HG03442 (cell line): ENCODE data around the gene NCBP3.

ENCODE experiments used
- ATAC-seq: cut with Tn5 transposase; IDR thresholded peaks from one replicate; pipeline ENCODE4 v1.9.1; 2021; ENCODE audit warnings: mild to moderate bottlenecking, moderate library complexity; ENCODE audit not compliant: unreplicated experiment

Gene NCBP3

GRCh38 chr17:3761036-3761917 is 84.8 kb downstream of the NCBP3 start:
- no peak for ATAC-seq

DNA sequence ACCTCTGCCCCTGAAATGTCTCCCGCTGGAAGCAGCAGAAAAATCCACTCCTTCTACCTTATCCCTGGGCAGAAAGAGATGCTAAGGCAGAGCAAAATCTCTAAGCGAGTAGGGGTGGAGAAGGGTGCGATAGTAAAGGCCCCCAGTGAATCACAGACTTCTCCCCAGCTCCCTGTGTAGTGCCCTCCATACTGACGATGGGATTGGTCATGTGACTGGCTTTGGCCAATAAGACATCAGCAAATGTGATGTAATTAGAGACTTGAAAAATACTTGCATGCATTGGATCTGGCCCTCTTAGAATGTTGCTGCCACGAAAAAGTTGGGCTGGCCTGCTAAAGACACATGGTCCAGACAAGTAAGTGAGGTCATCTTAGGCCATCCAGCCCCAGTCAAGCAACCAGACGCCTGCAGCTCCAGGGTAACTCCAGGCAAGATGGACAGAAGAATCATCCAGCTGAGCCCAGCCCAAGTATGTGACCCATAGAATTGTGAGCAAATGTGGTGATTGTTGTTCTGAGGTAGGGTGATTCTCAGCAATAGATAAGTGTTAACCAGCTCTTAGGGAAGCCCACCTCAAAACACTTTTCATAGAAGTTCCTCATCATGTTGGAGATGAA is 86.3 kb downstream of the NCBP3 start:
- no peak for ATAC-seq

GRCh38 chr17:3755335-3756030 is 90.6 kb downstream of the NCBP3 start:
- no peak for ATAC-seq

- ATAC-seq, result no peak
These were observed 91.3 kb downstream of the NCBP3 start for GRCh38 chr17:3754458-3755334.

DNA sequence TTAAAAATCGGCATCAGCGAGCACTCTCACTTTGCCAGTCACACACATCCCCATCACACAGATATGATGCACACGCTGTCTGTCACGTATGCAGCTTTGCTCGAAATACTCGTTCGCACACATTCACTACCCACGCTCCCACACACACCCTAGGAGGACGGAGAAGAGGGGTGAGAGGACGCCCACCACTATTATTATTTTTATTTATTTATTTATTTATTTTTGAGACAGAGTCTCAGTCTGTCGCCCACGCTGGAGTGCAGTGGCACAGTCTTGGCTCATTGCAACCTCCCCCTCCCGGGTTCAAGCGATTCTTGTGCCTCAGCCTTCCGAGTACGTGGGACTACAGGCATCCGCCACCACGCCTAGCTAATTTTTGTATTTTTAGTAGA is 92.0 kb downstream of the NCBP3 start:
- ATAC-seq, result no peak

DNA sequence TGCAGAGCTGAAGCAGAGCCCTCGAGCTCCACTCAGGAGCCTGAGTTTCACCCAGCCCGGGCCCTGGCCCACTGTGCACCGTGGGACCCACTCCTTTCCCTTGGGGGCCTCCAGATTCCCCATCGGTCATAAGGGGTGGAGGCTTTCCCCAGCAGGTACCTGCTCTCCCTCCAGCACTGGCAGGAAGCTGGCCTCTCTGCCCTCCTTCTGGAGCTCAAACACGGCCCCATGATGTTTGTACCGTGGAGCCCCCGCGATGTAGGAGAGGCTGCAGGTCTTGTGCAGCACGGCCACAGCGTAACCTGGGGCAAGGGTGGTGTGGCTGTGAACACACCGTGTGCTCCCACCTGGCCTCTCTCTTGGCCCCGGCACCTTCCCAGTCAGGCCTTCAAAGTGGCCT is 92.4 kb downstream of the NCBP3 start:
- no peak for ATAC-seq
